Testis (tissue), 2 donors: Measurements from ENCODE around the gene DAB2IP.

Source experiments
- CTCF ChIP-seq, 3 experiments: fragments of 450-650 bp in 2 of 3; fragments of 200-600 bp in 1 of 3; sonication (generic) in 1 of 3; IDR thresholded peaks; one replicate each; pipeline ENCODE4 v1.5.1; 2016 to 2019; ENCODE audit warnings: antibody characterized with exemption in 3 of 3, mild to moderate bottlenecking in 2 of 3, moderate library complexity in 1 of 3
- POLR2A ChIP-seq: fragments of 450-650 bp; IDR thresholded peaks from one replicate; pipeline ENCODE4 v1.6.1; 2017; ENCODE audit warnings: antibody characterized with exemption, mild to moderate bottlenecking, moderate library complexity

- no peak for TF ChIP-seq CTCF (IDR thresholded peaks at IDR 0.05)
- TF ChIP-seq POLR2A, result no peak
Measured at GRCh38 chr9:121779381-121780117, 128.1 kb downstream of the DAB2IP start.
